Type B pancreatic cell (in vitro differentiated cells): ENCODE data around the gene ERCC2. TPM values are rescaled to one million over a fixed set of nuclear protein-coding genes. Genes with fewer than 3 reads are reported as not detected.

Experiments
- DNase-seq: peaks from one replicate; pipeline ENCODE4 v3.0.0; 2021; ENCODE audit warnings: mixed read lengths; ENCODE audit not compliant: unreplicated experiment; ENCODE audit errors: extremely low spot score
- H3K27ac Mint-ChIP-seq: 2 replicates; pipeline ENCODE4 v1.8.0; 2021; ENCODE audit warnings: mild to moderate bottlenecking, mixed read lengths
- H3K27me3 Mint-ChIP-seq: 2 replicates; pipeline ENCODE4 v1.8.0; 2021; ENCODE audit warnings: mixed read lengths
- H3K36me3 Mint-ChIP-seq: 2 replicates; pipeline ENCODE4 v1.8.0; 2021; ENCODE audit warnings: mixed read lengths
- H3K4me1 Mint-ChIP-seq: one replicate; pipeline ENCODE4 v1.8.0; 2021; ENCODE audit warnings: mixed read lengths; ENCODE audit not compliant: unreplicated experiment
- H3K4me3 Mint-ChIP-seq: 2 replicates; pipeline ENCODE4 v1.8.0; 2021; ENCODE audit warnings: mild to moderate bottlenecking, mixed read lengths
- H3K9me3 Mint-ChIP-seq: 2 replicates; pipeline ENCODE4 v1.8.0; 2021; ENCODE audit warnings: mixed read lengths
- CTCF ChIP-seq: fragments of 200-600 bp; sonication (generic); conservative IDR thresholded peaks from 2 replicates; pipeline ENCODE4 v1.5.0; 2021; ENCODE audit warnings: antibody characterized with exemption, mild to moderate bottlenecking
- total RNA-seq: library from RNA; stranded (reverse); gene quantifications from 2 replicates; pipeline ENCODE4 v1.2.1, GENCODE V29; 2021; ENCODE audit warnings: low replicate concordance

Gene ERCC2
- total RNA-seq, 1 donor from 2014 or later, result 55.8 TPM

- peaks cover 18% of the 10 kb centered on the region for H3K27me3 Mint-ChIP-seq
- no peaks in the 10 kb centered on the region for H3K36me3 Mint-ChIP-seq
- no peak for TF ChIP-seq CTCF
- no peak for DNase-seq
- no peak overlapping the region for H3K4me3 Mint-ChIP-seq
- no peaks in the 10 kb centered on the region for H3K9me3 Mint-ChIP-seq
- H3K4me1 Mint-ChIP-seq, result peaks cover 4% of the 10 kb centered on the region
- H3K27ac Mint-ChIP-seq, result no peak overlapping the region
Measured at GRCh38 chr19:45395821-45396617, 25.6 kb upstream of the ERCC2 start.

DNA sequence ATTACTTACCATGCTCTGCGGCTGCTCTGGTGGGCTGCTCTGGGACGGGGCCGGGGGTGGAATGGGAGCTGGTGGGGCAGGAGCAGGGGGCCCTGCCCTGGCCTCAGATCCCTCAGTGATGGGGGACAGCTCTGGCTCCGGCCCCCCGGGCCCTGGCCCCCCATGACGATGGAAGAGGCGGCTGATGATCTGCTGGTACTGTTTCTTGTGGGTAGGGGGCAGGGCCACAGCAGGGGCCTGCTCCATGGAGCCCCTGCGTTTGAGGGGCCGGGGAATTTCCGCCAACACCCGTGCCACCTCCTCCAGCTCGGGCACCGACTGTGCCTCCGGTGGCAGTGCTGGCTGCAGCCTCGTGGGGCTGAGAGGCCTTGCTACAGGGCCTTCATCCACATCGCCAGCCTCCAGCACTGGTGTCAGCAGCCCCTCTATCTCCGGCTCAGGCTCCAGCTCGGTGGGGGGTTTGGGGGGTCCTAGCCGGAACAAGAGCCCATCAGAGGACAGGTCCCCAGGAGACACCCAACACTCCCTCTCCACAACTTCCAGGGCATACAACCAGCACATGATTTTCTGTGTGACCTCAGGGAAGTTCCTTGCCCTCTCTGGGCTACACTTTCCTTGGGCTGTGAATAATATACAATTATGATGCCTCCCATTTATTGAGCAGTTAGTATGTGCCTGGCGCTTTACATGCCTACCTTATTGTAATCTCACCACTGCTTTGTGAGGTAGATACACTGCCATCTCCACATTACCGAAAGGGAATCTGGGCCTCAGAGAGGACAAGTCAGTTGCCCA is 21.7 kb upstream of the ERCC2 start:
- no peak for DNase-seq
- Mint-ChIP-seq H3K36me3 (no peaks in the 10 kb centered on the region), H3K4me3 (no peak overlapping the region), H3K4me1 (no peaks in the 10 kb centered on the region), H3K9me3 (no peaks in the 10 kb centered on the region), H3K27me3 (peaks cover 6% of the 10 kb centered on the region), H3K27ac (no peak overlapping the region)
- no peak for TF ChIP-seq CTCF

GRCh38 chr19:45391346-45391745 is 21.0 kb upstream of the ERCC2 start:
- no peaks in the 10 kb centered on the region for H3K36me3 Mint-ChIP-seq
- no peak for DNase-seq
- peaks cover 3% of the 10 kb centered on the region for H3K27me3 Mint-ChIP-seq
- no peak overlapping the region for H3K4me3 Mint-ChIP-seq
- H3K9me3 Mint-ChIP-seq, result no peaks in the 10 kb centered on the region
- H3K4me1 Mint-ChIP-seq, result no peaks in the 10 kb centered on the region
- H3K27ac Mint-ChIP-seq, result no peak overlapping the region
- TF ChIP-seq CTCF, result no peak

DNA sequence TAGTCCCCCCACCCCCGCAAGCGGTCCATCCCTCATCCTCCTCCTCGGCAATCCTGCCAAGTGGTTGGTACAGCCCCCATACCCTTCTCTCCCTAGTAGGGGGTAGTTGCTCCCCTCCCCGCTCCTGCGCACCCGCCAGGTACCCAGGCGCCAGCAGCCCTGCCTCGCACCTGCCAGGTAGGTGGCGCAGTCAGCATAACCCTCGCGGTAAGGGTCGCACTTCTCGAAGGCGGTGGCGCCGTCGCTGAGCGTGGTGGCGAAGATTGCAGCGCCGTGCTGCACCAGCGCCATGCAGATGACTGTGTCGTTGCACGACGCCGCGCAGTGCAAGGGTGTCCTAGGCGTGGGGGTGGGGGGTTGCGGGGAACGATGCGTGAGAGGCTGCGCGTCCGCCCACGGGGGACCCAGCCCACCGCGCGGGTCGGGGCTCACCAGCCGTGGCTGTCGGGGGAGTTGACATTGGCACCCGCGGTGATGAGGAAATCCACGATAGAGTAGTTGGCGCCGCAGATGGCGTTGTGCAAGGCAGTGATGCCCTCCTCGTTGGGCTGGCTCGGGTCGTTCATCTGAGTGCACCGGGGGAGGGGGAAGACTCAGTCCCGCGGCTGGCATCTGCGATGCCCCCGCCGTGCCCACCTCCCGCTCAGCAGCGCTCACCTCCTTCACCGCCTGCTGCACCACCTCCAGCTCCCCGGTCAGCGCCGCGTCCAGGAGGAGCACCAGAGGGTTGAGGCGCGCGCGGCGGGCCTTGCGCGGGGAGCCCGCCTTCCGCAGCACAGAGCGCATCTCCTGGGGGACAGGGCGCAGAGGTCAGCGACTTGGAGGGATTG is 15.2 kb upstream of the ERCC2 start:
- H3K9me3 Mint-ChIP-seq, result no peaks in the 10 kb centered on the region
- no peak for DNase-seq

More for the DNA sequence above, 15.2 kb upstream of the ERCC2 start:
- Mint-ChIP-seq H3K4me3 (no peak overlapping the region), H3K27ac (no peak overlapping the region), H3K36me3 (no peaks in the 10 kb centered on the region), H3K4me1 (no peaks in the 10 kb centered on the region), H3K27me3 (peaks cover 5% of the 10 kb centered on the region)
- TF ChIP-seq CTCF, result no peak
